GM19023 (cell line): ENCODE measurements around the gene EPS8L1.
"Not testable (repeated sequence)": the region's sequence is repeated elsewhere in the genome, so short reads cannot be mapped to it uniquely, and the experiment has no call there.

Source experiments
- ATAC-seq: cut with Tn5 transposase; IDR thresholded peaks from one replicate; pipeline ENCODE4 v1.9.1; 2021; ENCODE audit warnings: mild to moderate bottlenecking, moderate library complexity; ENCODE audit not compliant: unreplicated experiment

The EPS8L1 gene

DNA sequence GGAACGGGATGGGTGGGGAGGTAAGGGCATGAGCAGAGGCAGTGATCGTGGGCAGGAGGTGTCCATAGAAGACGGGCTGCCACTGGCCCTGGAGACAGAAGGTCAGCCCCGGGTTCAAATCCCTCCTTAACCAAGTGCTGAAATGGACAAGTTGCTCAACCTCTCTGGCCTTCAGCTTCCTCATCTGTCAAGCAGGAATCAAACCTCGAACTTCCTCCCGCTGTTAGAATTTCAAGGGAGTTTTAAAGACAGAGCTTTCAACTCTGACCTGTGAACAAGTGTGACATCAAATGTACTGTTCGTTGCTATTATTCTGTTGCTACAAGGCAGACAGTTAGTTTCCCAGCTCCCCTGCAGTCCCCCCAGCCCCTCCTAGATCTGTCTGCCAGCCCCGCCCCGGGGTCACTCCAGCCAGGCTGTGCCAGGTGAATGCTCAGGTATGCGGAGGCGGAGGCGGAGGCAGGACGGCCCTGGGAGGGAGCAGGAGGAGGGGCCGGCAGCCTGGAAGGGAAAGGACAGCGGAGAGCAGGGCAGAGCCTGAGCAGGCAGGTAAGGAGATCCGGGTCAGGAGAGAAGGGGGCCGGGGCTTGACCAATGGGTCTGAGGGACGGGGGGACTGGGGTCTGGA, at the start of gene EPS8L1:
EPS8L1 (plus strand) TSS at position 499 of the 628 bp plus-strand sequence. CDS start 576 bp downstream, outside the sequence.
- no peak for ATAC-seq

GRCh38 chr19:55027140-55027471, 48.6 kb upstream of the EPS8L1 start:
- not testable (repeated sequence) for ATAC-seq

GRCh38 chr19:55027472-55028337, 48.0 kb upstream of the EPS8L1 start:
- ATAC-seq, result no peak

- no peak for ATAC-seq
Observed at GRCh38 chr19:55028757-55029156, 46.9 kb upstream of the EPS8L1 start.

DNA sequence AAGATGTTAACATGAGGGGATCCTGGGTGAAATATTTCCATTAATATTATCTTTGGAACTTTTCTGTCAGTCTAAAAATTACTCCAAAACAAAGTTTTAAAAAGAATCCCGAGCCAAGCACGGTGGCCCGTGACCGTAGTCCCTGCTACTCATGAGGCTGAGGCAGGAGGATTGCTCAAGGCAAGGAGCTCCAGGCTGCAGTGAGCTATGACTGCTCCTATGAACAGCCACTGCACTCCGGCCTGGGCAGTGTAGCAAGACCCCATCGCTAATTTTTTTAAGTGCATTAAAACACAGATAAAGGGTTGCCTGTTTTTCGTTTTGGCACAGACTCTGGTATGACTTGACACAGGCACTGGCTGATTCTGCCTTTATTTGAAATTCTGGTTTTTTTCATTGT, 44.5 kb upstream of the EPS8L1 start:
- ATAC-seq, result no peak

- ATAC-seq, result no peak
Observed at GRCh38 chr19:55032170-55032800, 43.4 kb upstream of the EPS8L1 start.

- ATAC-seq, result not testable (repeated sequence)
Observed at GRCh38 chr19:55032976-55033643, 42.6 kb upstream of the EPS8L1 start.

DNA sequence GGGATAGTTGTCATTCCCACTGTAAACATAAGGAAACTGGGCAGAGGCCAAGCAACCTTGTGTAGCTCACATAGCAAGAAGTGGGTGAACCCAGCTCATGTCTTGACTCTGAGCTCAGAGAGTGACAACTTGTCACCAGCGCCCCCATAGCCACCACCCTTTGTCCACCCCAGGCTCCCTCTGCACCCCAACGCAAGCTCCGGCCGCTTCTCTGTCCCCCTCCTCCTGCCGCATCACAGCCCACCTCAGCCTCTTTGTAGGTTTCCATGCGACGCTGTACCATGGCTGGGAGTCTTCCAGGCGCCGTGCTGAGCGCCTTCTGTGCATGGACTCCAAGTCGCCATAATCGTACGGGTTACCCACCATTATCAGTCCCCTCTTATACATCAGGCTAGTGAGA, 40.9 kb upstream of the EPS8L1 start:
- no peak for ATAC-seq

DNA sequence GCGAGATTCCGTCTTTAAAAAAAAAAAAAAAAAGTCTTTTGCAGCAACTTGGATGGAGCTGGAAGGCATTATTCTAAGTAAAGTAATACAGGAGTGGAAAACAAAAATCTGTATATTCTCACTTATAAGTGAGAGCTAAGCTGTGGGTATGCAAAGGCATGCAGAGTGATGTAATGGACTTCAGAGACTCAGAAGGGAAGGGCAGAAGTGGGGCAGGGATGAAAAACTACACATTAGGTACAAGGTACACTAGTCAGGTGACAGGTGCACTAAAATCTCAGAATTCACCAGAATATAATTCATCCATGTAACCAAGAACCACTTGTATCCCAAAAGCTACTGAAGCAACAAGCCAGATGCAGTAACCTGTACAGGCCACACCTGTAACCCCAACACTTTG, 39.6 kb upstream of the EPS8L1 start:
- no peak for ATAC-seq

DNA sequence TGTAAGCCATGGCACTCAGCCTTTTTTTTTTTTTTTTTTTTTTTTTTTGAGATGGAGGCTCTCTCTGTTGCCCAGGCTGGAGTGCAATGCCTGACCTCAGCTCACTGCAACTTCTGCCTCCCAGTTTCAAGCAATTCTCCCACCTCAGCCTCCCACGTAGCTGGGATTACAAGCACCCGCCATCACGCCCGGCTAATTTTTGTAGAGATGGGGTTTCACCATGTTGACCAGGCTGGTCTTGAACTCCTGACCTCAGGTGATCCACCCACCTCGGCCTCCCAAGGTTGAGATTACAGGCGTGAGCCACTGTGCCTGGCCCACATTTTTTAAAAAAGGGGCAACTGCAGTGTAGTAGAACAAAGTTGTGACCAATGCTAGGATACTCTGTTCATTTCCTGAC, 38.1 kb upstream of the EPS8L1 start:
- not testable (repeated sequence) for ATAC-seq

- not testable (repeated sequence) for ATAC-seq
Observed at GRCh38 chr19:55040654-55041053, 35.0 kb upstream of the EPS8L1 start.

DNA sequence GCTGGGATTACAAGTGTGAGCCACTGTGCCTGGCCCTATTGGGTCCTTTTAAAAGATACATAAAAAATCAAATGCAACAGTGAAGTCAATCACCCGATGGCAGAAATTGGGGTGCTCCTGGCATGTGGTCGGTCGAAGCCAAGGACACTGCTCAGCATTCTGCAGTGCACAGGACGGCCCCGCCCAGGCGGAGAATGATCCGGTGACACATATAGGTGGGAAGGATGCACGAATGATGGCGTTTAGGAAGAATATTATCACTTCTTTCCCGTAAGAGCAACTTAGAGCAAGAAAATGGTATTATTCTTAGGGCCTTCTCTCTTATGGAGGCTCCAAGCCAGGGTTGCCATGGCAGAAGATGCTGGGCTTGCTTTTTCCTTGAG, 34.4 kb upstream of the EPS8L1 start:
- no peak for ATAC-seq

DNA sequence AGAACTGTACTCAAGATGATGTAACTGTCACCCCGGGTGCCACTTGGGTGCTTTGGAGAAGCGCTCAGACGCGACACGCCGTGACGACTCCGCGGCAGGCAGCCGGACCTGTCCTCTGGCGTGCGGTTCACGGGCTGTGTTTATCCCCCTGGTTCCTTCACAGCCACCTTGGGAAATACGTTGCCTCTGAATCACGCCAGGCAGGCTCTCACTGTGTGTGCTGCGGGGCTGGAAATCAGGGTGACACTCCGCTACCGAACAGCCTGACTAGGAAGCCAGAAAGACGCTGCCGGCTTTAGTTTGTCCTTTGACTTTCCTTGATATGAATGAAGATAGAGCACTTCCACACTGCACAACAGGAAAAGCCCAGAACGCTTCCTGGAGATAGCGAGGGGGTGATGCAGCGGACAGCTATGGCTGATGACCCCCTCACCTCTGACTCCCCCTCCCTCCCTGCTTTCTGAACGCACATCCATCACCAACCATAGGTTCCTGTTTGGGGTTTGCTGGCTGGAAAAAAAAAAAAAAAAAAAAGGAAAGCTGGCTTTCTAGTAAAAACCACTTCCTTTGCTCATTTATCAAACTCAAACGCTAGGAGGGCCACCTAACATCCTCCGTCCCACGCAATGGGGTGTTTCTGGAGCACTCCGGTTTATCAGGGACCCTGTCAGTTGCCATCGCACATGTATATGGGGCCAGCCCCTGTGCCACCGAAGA, 33.9 kb upstream of the EPS8L1 start:
- ATAC-seq, result no peak

DNA sequence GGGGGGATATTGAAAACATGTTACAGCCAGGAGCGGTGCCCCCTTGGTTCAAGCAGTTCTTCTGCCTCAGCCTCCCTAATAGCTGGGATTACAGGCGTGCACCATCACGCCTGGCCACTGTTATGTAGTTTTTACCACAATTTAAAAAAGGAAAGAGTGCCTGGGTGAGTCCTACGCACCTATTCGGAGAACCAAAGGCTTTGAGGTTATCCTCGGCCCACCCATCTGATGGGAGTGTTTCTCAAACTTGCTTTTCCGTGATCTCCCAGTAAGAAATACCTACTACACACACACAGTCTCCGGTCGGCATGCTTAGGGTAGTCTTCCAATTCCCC, 33.4 kb upstream of the EPS8L1 start:
- no peak for ATAC-seq

- no peak for ATAC-seq
Observed at GRCh38 chr19:55042688-55043087, 33.0 kb upstream of the EPS8L1 start.

DNA sequence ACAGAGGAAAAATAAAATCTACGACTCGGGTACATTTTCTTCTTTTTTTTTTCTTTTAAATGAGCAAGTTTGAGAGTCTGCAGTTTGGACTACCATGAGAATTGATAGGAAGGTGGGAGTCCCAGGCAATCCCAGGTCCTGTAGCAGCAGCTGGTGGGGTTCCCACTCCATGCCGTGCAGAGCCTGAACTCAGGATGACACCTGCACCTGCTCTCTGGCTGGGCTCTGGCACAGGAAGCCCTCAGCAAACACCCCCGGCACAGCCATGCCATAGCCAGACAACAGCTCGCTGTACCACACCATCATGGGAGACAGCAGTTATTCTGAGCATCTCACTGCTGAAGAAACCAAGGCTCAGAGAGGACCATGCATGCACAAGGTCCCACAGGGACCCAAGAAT, 31.4 kb upstream of the EPS8L1 start:
- ATAC-seq, result no peak

DNA sequence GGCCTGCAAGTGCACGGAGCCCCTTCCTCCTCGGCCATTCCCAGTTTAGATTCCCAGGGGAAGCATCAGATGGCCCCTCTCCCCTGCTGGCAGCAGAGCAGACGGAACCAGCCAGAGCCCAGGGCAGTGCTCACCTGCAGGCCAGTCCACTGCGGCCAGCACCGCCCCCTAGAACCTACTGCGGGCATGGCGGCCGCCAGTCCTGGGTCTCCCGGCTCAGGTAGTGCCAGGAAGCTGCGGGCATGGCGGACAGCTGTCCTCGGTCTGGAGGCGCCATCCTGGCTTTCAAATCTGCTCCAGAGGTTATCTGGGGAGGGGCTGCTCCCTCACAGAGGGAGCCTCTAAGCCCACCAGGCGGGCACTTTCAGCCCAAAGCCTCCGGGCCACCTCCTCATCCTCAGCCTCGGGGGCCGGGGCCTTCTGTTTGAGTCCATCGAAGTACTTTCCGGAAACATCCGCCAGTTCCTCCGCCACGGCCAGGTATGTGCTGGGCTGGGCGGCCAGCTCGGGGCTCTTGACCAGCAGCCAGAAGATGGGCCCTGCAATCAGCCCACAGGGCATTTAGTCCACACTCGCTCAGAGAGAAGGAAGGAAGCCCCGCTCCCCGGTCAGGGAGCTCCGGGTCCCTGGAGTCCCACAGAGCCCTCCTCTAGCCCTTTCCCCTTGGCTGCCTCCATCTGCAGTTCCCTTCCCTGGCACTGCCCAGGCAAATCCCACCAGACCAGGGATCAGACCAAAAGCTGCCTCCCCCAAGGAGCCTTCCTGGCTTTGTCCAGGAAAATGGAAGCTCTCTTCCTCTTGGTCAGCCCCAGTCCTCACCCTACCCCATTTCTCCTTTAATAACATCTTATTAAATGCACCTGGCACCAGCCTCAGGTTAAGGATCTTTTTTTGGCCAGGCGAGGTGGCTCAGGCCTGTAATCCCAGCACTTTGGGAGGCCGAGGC, 30.6 kb upstream of the EPS8L1 start:
- no peak for ATAC-seq

GRCh38 chr19:55046975-55047622, 28.6 kb upstream of the EPS8L1 start:
- no peak for ATAC-seq

DNA sequence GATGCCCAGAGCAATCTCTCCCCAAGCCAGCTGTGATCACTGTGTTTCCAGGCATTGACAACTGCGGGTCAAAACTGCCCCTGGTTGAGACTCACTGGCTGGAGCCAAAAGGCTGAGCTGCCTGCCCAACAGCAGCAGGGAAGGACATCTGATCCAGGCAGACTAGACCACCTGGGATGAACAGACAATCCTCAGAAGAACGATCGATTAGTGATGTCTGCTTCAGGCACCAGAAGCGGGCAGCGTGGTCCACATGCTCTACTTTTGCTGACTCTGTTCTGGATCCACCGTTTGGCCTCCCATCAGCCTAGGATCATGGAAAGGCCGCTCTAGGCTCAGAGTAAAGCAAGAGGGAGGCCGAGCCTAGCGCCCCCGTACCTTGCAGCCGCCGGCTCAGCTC, 27.7 kb upstream of the EPS8L1 start:
- ATAC-seq, result no peak
